K562 (cell line): ENCODE measurements around the gene SLC25A21.

ENCODE experiments used
- CBX8 ChIP-seq: fragments of 200-600 bp; sonication (generic); IDR thresholded peaks from 2 replicates; pipeline ENCODE4 v1.6.1; 2012; ENCODE audit warnings: borderline replicate concordance, mixed run types, low read depth, mild to moderate bottlenecking, moderate library complexity, mixed read lengths, low read length, control low read depth, inconsistent platforms; ENCODE audit not compliant: poor library complexity, severe bottlenecking; ENCODE audit errors: extremely low read depth
- CTBP1 ChIP-seq: fragments of 450-650 bp; IDR thresholded peaks from 2 replicates; pipeline ENCODE4 v1.6.1; 2016; ENCODE audit warnings: borderline replicate concordance
- CTCF ChIP-seq, 3 experiments: IDR thresholded peaks in 2 of 3; conservative IDR thresholded peaks in 1 of 3; 2 replicates each; pipeline ENCODE4 v1.5.1; 2011 to 2012; ENCODE audit warnings: low read length in 3 of 3, mild to moderate bottlenecking in 3 of 3, control low read depth in 2 of 3, improper control_type of control experiment in 1 of 3, inconsistent platforms in 1 of 3, low read depth in 1 of 3, mixed read lengths in 1 of 3, moderate library complexity in 1 of 3; ENCODE audit not compliant: insufficient read depth in 2 of 3
- FOS ChIP-seq: IDR thresholded peaks from 3 replicates; pipeline ENCODE4 v1.6.1; 2011; ENCODE audit not compliant: insufficient read length; ENCODE audit errors: extremely low read depth
- MAFG ChIP-seq: fragments of 450-650 bp; conservative IDR thresholded peaks from 2 replicates; pipeline ENCODE4 v1.6.1; 2016; ENCODE audit warnings: missing genetic modification characterization, missing compliant biosample characterization
- MCM2 ChIP-seq: fragments of 450-650 bp; IDR thresholded peaks from 2 replicates; pipeline ENCODE4 v1.6.1; 2017; ENCODE audit warnings: low read depth, mild to moderate bottlenecking
- PBX2 ChIP-seq, 2 experiments: IDR thresholded peaks in 1 of 2; conservative IDR thresholded peaks in 1 of 2; 2 replicates each; pipeline ENCODE4 v1.6.1; 2016; ENCODE audit warnings: low read depth in 2 of 2, mild to moderate bottlenecking in 1 of 2, missing compliant biosample characterization in 1 of 2, missing genetic modification characterization in 1 of 2, moderate library complexity in 1 of 2
- POLR2A ChIP-seq: fragments of 450-650 bp; conservative IDR thresholded peaks from 2 replicates; pipeline ENCODE4 v1.6.1; 2016
- ZBTB43 ChIP-seq: sonication (generic); formaldehyde crosslinking; IDR thresholded peaks from 2 replicates; pipeline ENCODE4 v1.8.0; 2023; ENCODE audit warnings: mild to moderate bottlenecking, missing genetic modification reagents

- no peak for TF ChIP-seq CTCF (IDR thresholded peaks at IDR 0.05 in 2 of 3, conservative IDR thresholded peaks at IDR 0.05 in 1 of 3; ENCODE audit: insufficient read depth in 2 of 3, low read depth in 1 of 3, low read length in 3 of 3)
- no peak for TF ChIP-seq CTBP1
- no peak for TF ChIP-seq FOS
- TF ChIP-seq MCM2 = no peak
- no peak for TF ChIP-seq POLR2A
- TF ChIP-seq PBX2 (CRISPR knock-in tag; IDR thresholded peaks at IDR 0.05; ENCODE audit: low read depth) = no peak
- no peak for TF ChIP-seq PBX2 (tag; conservative IDR thresholded peaks at IDR 0.05; ENCODE audit: low read depth)
- TF ChIP-seq ZBTB43 (CRISPR knock-in tag) = no peak
- TF ChIP-seq MAFG = no peak
- no peak for TF ChIP-seq CBX8
Measured at GRCh38 chr14:37056473-37056872, 115.9 kb downstream of the SLC25A21 start.
